GM21360 (cell line): ENCODE measurements around the gene LRP11.

Experiments used
- ATAC-seq: cut with Tn5 transposase; IDR thresholded peaks from one replicate; pipeline ENCODE4 v1.9.1; 2021; ENCODE audit warnings: mild to moderate bottlenecking, moderate library complexity; ENCODE audit not compliant: unreplicated experiment

The LRP11 gene

GRCh38 chr6:149806127-149806526 is 58.0 kb downstream of the LRP11 start:
- no peak for ATAC-seq

GRCh38 chr6:149783551-149783950 is 80.6 kb downstream of the LRP11 start:
- no peak for ATAC-seq

- no peak for ATAC-seq
These were observed 81.8 kb downstream of the LRP11 start for GRCh38 chr6:149782337-149782736.

GRCh38 chr6:149781715-149782114 is 82.4 kb downstream of the LRP11 start:
- ATAC-seq, result no peak

- no peak for ATAC-seq
These were observed 84.6 kb downstream of the LRP11 start for GRCh38 chr6:149779644-149779963.

GRCh38 chr6:149777624-149778023 is 86.5 kb downstream of the LRP11 start:
- ATAC-seq, result no peak

- ATAC-seq, result no peak
These were observed 92.2 kb downstream of the LRP11 start for GRCh38 chr6:149771925-149772324.

- no peak for ATAC-seq
These were observed 93.0 kb downstream of the LRP11 start for GRCh38 chr6:149771185-149771584.

GRCh38 chr6:149769676-149770075 is 94.5 kb downstream of the LRP11 start:
- no peak for ATAC-seq
